HG03139 (cell line): ENCODE data around the gene SEC16A.

Experiments used
- ATAC-seq: cut with Tn5 transposase; IDR thresholded peaks from one replicate; pipeline ENCODE4 v1.9.1; 2021; ENCODE audit not compliant: unreplicated experiment

SEC16A gene, protein sequence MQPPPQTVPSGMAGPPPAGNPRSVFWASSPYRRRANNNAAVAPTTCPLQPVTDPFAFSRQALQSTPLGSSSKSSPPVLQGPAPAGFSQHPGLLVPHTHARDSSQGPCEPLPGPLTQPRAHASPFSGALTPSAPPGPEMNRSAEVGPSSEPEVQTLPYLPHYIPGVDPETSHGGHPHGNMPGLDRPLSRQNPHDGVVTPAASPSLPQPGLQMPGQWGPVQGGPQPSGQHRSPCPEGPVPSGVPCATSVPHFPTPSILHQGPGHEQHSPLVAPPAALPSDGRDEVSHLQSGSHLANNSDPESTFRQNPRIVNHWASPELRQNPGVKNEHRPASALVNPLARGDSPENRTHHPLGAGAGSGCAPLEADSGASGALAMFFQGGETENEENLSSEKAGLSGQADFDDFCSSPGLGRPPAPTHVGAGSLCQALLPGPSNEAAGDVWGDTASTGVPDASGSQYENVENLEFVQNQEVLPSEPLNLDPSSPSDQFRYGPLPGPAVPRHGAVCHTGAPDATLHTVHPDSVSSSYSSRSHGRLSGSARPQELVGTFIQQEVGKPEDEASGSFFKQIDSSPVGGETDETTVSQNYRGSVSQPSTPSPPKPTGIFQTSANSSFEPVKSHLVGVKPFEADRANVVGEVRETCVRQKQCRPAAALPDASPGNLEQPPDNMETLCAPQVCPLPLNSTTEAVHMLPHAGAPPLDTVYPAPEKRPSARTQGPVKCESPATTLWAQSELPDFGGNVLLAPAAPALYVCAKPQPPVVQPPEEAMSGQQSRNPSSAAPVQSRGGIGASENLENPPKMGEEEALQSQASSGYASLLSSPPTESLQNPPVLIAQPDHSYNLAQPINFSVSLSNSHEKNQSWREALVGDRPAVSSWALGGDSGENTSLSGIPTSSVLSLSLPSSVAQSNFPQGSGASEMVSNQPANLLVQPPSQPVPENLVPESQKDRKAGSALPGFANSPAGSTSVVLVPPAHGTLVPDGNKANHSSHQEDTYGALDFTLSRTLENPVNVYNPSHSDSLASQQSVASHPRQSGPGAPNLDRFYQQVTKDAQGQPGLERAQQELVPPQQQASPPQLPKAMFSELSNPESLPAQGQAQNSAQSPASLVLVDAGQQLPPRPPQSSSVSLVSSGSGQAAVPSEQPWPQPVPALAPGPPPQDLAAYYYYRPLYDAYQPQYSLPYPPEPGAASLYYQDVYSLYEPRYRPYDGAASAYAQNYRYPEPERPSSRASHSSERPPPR (N-terminal part only)

GRCh38 chr9:136482793-136483588, at the start of gene SEC16A:
Gene SEC16A (minus strand): TSS chr9:136483040. CDS start chr9:136477615, 5,425 bp downstream.
- ATAC-seq, result peak; percentile 55

GRCh38 chr9:136531904-136532798, 49.3 kb upstream of the SEC16A start:
- no peak for ATAC-seq

DNA sequence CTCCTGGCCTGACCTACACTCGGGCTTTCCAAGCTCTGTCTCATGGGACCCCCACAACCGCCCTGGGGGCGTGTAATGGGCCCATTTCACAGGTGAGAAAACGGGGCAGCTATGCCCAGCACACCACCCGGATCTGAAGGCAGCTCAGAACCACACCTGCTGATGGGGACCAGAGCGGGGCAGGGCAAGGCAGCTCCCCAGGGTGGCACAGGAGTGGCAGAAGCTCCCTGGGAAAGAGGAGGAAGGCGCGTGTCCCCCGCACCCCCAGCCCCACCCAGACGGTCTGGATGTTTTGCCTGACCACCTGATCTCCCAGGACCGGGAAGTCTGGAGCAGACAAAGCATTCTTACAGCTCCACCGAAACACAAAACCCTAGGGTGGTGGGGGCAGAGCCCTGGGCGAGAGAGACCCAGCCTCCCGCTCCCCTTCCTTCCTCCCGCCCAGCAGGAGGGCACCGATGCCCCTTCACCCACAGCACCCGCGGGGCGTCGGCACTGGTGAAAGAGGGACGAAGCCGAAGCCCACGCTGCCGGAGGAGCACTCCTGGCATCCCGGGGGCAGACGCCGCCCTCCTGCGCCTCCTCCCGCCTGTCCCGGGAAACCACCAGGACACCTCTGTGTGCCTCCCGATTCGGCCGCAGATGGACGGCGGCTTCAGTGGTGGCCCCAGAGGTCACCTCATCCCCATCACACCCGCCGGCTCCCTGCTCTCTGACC, 48.5 kb upstream of the SEC16A start:
- ATAC-seq, result no peak

- no peak for ATAC-seq
Observed at GRCh38 chr9:136530461-136531089, 47.7 kb upstream of the SEC16A start.

DNA sequence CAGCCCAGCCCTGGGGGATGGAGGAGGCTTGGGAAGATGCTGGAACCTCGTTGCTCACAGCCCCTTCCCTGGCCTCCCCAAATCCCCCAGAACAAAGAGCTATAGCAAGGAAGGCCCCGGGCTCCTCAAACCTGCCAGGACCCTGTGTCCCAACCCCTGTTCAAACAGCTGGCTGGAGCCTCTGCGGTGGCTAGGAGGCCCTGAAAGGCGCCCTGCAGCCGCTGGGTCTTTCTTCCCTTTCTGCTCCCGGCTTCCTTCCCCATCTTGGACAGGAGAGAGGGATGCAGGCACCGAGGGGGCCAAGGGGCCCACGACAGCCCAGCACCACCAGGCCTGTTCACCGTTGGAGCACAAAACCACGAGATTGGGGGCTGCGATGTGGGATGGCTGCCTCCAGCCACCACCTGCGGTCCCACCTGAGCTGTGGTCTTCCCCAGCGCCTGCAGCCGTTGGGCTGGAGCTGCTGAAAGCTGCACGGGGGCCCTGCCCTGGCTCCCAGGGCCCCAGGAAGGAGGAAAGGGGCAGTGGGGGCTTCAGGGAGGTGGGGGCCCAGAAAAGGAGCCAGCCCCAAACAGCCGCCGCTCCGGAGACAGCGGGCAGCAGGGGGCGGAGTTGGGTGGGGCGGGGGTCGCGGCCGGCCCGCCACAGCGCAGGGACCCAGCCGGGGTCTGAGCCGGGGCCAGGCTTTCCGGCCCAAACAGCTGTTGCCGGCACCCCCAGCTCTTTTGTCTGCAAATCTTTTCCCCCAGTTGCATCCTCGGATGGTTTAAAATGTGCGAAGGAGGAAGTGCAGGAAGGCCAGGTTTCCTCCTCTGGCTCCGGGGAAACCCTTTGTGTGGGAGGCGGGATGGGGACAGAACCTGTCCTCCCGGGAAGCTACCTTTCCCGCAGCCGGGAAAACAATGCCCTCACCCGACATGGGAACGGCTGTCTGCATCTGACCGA, 46.9 kb upstream of the SEC16A start:
- no peak for ATAC-seq

DNA sequence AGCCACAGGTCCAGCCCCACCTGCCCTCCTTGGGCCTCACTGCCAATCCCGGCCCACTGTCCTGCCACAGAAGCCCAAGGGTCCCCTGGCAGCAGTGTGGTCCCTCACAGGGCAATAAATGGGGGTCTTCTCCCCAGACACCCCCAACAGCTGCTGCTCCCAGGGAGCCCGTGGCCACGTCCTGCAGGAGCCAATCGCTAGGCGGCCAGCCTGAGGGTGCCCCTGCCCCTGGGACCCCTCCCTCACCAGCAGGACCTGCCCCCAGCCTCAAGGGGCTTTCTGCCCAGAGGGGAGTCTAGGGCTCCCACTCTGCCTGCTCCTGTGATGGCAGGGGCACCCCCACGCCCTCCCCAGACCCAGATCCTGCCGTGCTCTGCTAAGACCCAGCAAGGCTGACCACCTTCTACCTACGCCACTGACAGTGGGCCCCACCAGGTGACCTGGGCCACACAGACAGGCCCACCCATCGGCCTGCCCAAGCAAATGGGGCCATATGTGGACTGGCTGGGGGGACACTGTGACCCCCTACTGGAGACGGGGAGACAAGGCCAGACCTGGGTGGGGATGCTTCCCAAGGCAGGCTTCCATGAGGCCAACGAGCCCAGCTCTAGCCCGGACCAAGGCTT, 46.0 kb upstream of the SEC16A start:
- no peak for ATAC-seq

DNA sequence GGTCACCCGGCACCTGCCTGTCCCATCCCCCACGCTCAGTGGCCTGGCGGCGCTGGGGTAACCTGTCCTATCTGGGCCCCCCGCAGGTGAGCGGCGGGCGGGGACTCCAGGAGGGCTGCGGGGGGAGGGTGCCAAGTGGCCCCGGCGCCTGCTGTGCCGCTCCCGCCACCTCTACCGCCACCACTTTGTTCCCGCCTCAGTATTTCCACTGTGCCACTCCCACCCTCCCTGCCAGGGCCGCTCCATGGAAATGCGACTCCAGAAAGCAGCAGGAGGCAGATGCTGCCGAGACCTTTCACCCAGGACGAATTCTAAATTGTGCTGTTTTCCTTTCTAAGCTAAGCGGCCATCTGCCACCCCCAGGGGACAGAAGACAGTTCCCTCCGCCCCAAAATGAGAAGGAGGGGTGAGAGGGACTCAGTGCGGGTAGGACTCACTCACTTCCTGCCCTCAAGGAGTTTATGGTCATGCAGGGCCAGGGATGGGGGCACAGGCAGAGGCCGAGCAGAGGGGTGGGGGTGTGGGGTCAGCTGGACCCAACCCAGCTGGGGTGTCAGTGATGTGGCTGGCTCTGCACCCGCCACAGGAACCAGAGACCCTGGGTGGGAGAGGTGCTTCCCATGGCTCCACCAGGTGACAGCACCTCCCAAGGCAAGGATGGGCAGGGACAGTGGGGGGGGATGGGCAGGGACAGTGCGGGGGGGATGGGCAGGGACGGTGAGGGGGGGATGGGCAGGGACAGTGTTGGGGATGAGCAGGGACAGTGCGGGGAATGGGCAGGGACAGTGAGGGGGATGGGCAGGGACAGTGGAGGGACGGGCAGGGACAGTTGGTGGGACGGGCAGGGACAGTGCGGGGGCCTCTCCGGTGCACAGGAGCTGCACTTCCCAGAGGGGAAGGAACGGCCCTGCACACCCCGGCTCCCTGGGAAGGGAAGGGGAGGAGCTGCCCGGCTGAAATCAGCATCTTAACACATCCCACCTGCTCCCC, 45.2 kb upstream of the SEC16A start:
- no peak for ATAC-seq

- ATAC-seq, result no peak
Observed at GRCh38 chr9:136527131-136527530, 44.3 kb upstream of the SEC16A start.

DNA sequence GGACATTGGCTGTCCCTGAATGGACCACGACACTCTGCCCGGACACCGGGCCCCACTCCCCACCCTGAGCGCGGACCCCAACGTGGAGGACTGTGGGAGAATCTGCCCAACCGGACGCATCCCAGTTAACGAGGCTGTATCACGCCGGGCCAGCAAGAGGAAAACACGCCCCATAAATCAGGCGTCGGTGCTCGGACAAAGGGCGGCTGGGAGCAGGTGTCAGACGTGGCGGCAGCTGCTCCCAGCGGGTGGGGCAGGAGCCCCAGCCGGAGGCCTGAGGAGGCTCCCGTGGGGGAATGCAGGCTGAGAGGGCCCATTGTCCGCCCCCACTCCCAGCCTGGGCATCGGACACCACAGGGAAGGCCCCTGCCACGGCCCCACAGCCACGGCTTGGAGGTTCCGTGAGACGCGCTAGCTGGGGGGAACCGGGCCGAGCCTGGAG, 43.8 kb upstream of the SEC16A start:
- no peak for ATAC-seq

DNA sequence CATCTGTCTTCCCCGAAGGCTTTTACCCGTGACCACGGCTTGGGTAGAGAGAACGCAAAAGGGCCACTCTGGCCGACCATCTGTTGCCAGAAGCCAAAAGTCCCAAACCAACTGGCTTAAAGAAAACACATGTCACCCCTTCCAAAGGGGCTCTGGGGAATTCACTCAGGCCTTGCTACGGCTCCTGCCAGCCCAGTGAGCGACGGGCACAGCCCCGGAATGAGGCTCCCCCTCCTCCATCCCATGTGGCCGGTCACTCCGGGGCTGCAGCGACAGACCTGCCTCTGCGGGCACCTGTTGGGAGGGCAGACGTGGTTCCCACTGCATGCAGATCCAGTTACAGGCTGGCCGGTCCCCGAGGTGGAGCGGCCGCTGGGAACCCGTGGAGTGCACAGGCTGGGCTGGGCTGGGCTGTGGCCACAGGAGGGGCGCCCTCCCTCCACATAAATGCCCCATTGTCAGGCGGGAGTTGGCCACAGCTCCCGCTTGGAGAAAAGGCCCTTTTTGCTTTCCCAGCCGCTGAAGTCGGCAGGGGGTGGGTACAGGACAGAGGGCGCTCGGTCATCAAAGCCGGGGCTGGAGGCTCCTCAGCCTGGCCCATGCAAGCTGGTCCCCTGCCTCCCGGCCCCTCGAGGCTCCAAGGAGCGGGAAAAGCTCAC, 43.1 kb upstream of the SEC16A start:
- no peak for ATAC-seq

DNA sequence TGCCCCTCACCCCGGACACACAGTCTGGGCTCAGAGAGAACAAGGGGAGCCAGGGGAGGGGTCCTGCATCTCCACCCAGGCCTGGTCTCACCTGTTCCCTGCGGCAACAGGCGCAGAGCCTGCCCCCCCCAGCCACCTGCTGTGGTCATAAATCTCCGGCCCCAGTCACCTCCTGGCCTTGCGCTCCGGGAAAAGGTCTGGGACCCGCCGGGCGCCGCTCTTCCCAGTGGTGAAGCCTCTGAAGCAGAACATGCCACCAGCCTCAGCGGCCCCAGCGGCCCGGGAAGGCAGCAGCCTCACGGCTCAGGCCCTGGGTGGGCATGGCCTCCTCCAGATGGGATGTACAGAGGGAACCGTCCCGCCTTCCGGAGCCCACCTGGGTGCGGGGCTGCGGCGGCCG, 42.4 kb upstream of the SEC16A start:
- ATAC-seq, result no peak

DNA sequence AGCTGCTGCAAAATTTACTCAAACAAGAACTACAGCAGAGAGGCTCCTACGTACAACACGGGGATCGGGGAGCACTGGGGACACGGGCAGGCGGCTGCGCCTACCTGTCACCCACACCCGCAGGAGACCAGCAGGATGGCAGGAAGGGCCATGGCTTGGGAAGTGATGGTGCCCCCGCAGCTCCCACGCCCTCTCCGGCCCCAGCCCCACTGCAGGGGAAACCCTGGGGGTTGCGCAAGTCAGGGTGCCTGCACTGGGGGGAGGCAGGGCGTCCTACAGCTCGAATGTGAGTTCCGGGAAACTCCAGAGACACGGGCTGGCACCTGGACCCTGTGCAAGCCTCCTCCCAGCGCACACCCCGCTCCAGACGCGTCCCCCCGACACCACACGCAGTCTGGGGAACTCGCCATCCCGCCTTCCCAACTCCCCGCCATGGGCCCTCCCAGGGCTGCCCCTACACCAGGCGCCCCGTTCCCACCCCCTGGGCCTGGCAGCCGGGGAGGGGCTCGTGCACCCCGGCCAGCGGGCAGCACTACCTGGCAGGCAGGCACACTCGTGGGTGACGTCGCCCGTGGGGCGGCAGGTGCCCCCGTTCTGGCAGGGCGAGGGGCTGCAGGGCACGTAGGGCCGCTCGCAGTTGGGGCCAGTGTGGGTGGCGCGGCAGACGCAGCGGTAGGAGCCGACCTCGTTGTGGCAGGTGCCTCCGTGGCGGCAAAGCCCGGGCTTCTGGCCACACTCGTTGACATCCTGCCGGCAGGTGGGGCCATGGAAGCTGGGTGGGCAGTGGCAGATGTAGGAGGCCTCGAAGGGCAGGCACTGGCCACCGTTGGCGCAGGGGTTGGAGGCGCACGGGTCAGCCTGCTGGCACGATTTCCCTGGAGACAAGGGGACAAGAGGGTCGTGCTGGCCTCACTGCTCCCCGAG, 39.7 kb upstream of the SEC16A start:
- ATAC-seq, result no peak

DNA sequence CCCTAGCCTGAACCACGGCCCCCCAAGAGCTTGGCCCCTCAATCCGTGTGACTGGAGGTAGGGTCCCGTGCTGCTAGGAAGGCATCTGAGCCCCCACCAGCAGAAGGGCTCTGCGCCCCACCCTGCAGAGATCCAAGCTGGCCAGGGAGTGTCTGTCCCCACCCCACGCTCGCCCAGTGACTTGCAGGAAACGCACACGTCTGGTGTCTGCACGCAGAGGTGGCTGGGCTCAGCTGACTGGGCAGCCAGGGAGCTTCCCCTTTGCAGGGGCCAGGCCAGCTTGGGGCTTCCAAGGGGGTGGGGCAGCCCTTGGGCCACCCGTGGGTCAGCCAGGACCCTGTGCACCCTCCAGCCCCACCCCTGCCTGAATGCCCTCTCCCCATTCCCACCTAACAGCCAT, 38.7 kb upstream of the SEC16A start:
- ATAC-seq, result no peak

- no peak for ATAC-seq
Observed at GRCh38 chr9:136520053-136520540, 37.3 kb upstream of the SEC16A start.
